Stomach (tissue), 4 donors: Measurements from ENCODE around the gene ZNF335.

Experiments
- CTCF ChIP-seq, 7 experiments: fragments of 450-650 bp in 4 of 7; fragments of 200-600 bp in 3 of 7; sonication (generic) in 3 of 7; IDR thresholded peaks; one replicate each; pipeline ENCODE4 v1.5.1; 2016 to 2019; ENCODE audit warnings: antibody characterized with exemption in 7 of 7, control low read depth in 2 of 7, mild to moderate bottlenecking in 1 of 7
- EP300 ChIP-seq: sonication (generic); formaldehyde crosslinking; IDR thresholded peaks from one replicate; pipeline ENCODE4 v1.6.1; 2017; ENCODE audit warnings: antibody characterized with exemption
- POLR2A ChIP-seq, 4 donors: fragments of 450-650 bp; IDR thresholded peaks; one replicate each; pipeline ENCODE4 v1.6.1; 2016; ENCODE audit warnings: antibody characterized with exemption in 4 of 4, control low read depth in 2 of 4, mild to moderate bottlenecking in 1 of 4, moderate library complexity in 1 of 4
- POLR2AphosphoS5 ChIP-seq, 3 donors: sonication (generic); formaldehyde crosslinking; IDR thresholded peaks; one replicate each; pipeline ENCODE4 v1.6.1; 2016; ENCODE audit warnings: antibody characterized with exemption in 3 of 3

GRCh38 chr20:45909817-45910669, 62.0 kb downstream of the ZNF335 start:
- TF ChIP-seq CTCF (IDR thresholded peaks at IDR 0.05) (no peak), EP300 (no peak), POLR2A (IDR thresholded peaks at IDR 0.05) (no peak), POLR2AphosphoS5 (IDR thresholded peaks at IDR 0.05) (no peak)
